GM12873 (cell line): ENCODE results near the gene LHX5.

Experiments
- CTCF ChIP-seq: IDR thresholded peaks from 2 replicates; pipeline ENCODE4 v1.5.1; 2012; ENCODE audit warnings: low read depth, mild to moderate bottlenecking, moderate library complexity, low read length, control low read depth; ENCODE audit not compliant: insufficient read depth; ENCODE audit errors: missing control alignments

The LHX5 gene

GRCh38 chr12:113472191-113473121 is 785 bp upstream of the LHX5 start:
- no peak for TF ChIP-seq CTCF

- no peak for TF ChIP-seq CTCF
Observed at GRCh38 chr12:113470871-113471618, 626 bp downstream of the LHX5 start.

GRCh38 chr12:113469949-113470743 is 1.5 kb downstream of the LHX5 start:
- TF ChIP-seq CTCF, result no peak

- no peak for TF ChIP-seq CTCF
Observed at GRCh38 chr12:113469224-113469948, 2.3 kb downstream of the LHX5 start.

- no peak for TF ChIP-seq CTCF
Observed at GRCh38 chr12:113468365-113469223, 3.1 kb downstream of the LHX5 start.
